ENCODE results near the gene NUDT1. TPM values are rescaled to one million over a fixed set of nuclear protein-coding genes. Genes with fewer than 3 reads are reported as not detected.
A peak's percentile ranks its signal among the peaks of the same experiment; 100 is the strongest.

NUDT1 gene
- total RNA-seq, 2 donors from 2014 or later, result 63.6 to 79.3 TPM

DNA sequence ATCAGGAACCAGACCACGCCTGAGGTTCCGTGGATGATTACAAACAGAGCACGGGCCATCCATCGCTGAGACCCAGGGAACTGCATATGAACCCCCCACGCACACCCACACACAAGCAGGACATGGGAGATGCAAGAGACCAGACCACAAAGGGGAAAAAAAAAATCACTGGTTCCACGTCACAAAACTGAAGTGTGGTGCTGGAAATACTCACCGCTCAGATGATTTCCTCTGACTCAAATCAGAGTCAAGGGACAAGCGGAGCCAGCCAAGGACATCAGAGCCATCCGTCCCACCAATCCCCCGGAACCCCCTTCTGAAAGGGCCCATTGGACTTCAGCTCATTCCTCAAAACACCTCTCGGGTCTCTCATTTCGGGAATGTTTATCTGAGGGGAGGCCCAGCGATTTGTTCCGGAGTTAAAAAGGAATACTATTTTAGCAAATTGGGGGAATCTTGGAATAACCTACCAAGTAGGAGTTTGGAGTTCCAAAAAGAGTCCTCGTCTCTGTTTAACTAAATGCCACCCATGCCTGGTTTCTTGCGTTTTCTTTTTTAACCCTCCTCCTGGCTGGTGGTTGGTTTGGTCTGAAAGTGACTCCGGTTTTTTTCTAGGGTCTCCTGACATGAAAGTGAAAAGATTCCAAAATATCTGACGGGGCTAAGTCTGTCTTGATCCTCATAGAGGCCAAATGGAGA, 57.3 kb downstream of the NUDT1 start:
- Mint-ChIP-seq H3K27ac (peak overlapping the region; percentile 12), H3K9me3 (no peaks in the 10 kb centered on the region), H3K27me3 (ENCODE audit: low read depth) (no peaks in the 10 kb centered on the region), H3K36me3 (ENCODE audit: insufficient read depth in 2 of 2) (no peaks in the 10 kb centered on the region), H3K4me1 (ENCODE audit: low read depth) (peaks cover 32% of the 10 kb centered on the region), H3K4me3 (peak overlapping the region in 1 of 2 donors; percentile 54)
- ATAC-seq (replicated peaks in 1 of 2), result peak; percentile 66 to 85
- DNase-seq, result peak; percentile 28 to 52

DNA sequence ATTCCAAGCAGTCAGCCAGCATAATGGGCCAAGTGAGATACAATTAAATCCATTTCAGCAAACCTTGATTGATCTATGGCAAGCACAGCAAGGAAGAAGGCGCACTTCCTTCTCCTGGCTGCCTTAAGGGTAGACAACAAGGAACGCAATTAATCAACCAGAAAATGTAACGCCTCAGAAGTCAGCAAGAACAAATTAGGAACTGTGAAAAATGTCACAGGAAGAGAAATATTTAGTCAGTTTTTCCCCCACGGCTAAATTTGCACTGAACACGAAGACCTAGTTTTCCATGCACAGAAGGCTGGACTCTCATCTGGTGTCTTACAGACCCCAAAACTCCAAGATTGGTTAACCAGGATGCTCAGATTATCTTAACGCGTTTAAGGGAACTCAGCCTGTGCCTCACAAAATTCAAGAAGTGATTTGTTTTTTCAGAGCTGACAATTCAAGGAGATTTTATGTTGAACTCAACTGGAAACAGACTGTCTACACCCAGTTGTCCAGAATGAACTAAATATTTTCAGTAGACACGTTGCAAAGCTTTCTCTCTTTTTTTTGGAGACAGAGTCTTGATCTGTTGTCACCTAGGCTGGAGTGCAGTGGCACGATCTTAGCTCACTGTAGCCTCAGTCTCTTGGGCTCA, 58.0 kb downstream of the NUDT1 start:
- Mint-ChIP-seq H3K27me3 (ENCODE audit: low read depth) (no peaks in the 10 kb centered on the region), H3K36me3 (ENCODE audit: insufficient read depth in 2 of 2) (no peaks in the 10 kb centered on the region), H3K4me1 (ENCODE audit: low read depth) (peaks cover 32% of the 10 kb centered on the region), H3K9me3 (no peaks in the 10 kb centered on the region), H3K27ac (peak overlapping the region; percentile 12), H3K4me3 (peak overlapping the region in 1 of 2 donors; percentile 54)
- no peak for ATAC-seq (replicated peaks in 1 of 2)
- DNase-seq, result no peak

Other genes with a start within 250 kb of the NUDT1 start
- 10 to 100 TPM; 51.2 to 63.8 TPM for gene MAD1L1, start 9.3 kb upstream of the NUDT1 start, total RNA-seq
- 10 to 100 TPM; 31.7 to 39.9 TPM for gene MRM2, start within 50 bp of the NUDT1 start, total RNA-seq
- 10 to 100 TPM; 25.5 to 31.2 TPM for gene SNX8, start 72.2 kb downstream of the NUDT1 start, total RNA-seq
- gene EIF3B, start 112.6 kb downstream of the NUDT1 start, total RNA-seq, result 100 to 1,000 TPM; 120 to 121 TPM
- gene CHST12, start 161.4 kb downstream of the NUDT1 start, total RNA-seq, result 10 to 100 TPM in 1 of 2 donors, 1 to 10 TPM in 1; 5.1 to 10.6 TPM
- gene GRIFIN, start 234.2 kb downstream of the NUDT1 start, total RNA-seq, result not detected